HG02840 (cell line): ENCODE data around the gene KMT2A.
"Not testable (repeated sequence)": the region's sequence is repeated elsewhere in the genome, so short reads cannot be mapped to it uniquely, and the experiment has no call there.

Source experiments
- ATAC-seq: cut with Tn5 transposase; IDR thresholded peaks from one replicate; pipeline ENCODE4 v1.9.1; 2021; ENCODE audit warnings: mild to moderate bottlenecking, moderate library complexity, moderate number of reproducible peaks; ENCODE audit not compliant: unreplicated experiment, low FRiP score

KMT2A gene

GRCh38 chr11:118531597-118532084 lies 95.3 kb downstream of the KMT2A start:
- peak; percentile 10 for ATAC-seq

- ATAC-seq, result no peak
Observed at GRCh38 chr11:118532091-118532490, 95.8 kb downstream of the KMT2A start.

- no peak for ATAC-seq
Observed at GRCh38 chr11:118532852-118533768, 96.8 kb downstream of the KMT2A start.

- no peak for ATAC-seq
Observed at GRCh38 chr11:118533769-118534729, 97.8 kb downstream of the KMT2A start.

- no peak for ATAC-seq
Observed at GRCh38 chr11:118535261-118535660, 99.0 kb downstream of the KMT2A start.

GRCh38 chr11:118536726-118537125 lies 100.4 kb downstream of the KMT2A start:
- no peak for ATAC-seq

- ATAC-seq, result no peak
Observed at GRCh38 chr11:118537409-118537980, 101.2 kb downstream of the KMT2A start.

GRCh38 chr11:118544010-118544646 lies 107.8 kb downstream of the KMT2A start:
- ATAC-seq, result no peak

GRCh38 chr11:118544647-118545010 lies 108.3 kb downstream of the KMT2A start:
- no peak for ATAC-seq

GRCh38 chr11:118545533-118545932 lies 109.2 kb downstream of the KMT2A start:
- no peak for ATAC-seq

GRCh38 chr11:118547132-118547531 lies 110.8 kb downstream of the KMT2A start:
- ATAC-seq, result no peak

- ATAC-seq, result no peak
Observed at GRCh38 chr11:118552341-118552740, 116.0 kb downstream of the KMT2A start.

- ATAC-seq, result no peak
Observed at GRCh38 chr11:118560806-118561205, 124.5 kb downstream of the KMT2A start.

- ATAC-seq, result no peak
Observed at GRCh38 chr11:118565051-118565450, 128.8 kb downstream of the KMT2A start.

- ATAC-seq, result no peak
Observed at GRCh38 chr11:118569670-118570069, 133.4 kb downstream of the KMT2A start.

GRCh38 chr11:118570787-118571186 lies 134.5 kb downstream of the KMT2A start:
- no peak for ATAC-seq

- ATAC-seq, result not testable (repeated sequence)
Observed at GRCh38 chr11:118571701-118572060, 135.4 kb downstream of the KMT2A start.

- ATAC-seq, result no peak
Observed at GRCh38 chr11:118572061-118572980, 136.0 kb downstream of the KMT2A start, which contains the start of gene ARCN1. Gene ARCN1 (plus strand): TSS chr11:118572409. CDS start chr11:118572548, 139 bp downstream.

- ATAC-seq, result no peak
Observed at GRCh38 chr11:118572981-118573550, 136.8 kb downstream of the KMT2A start.
